Lung (tissue), 12 donors: Measurements from ENCODE around the gene CBLN4. TPM values are rescaled to one million over a fixed set of nuclear protein-coding genes. Genes with fewer than 3 reads are reported as not detected.

Source experiments
- ATAC-seq: fragments of 200-7000 bp; cut with Tn5 transposase; one replicate; pipeline ENCODE4 v1.9.1; 2020; ENCODE audit warnings: moderate number of reproducible peaks; ENCODE audit not compliant: insufficient read depth, low FRiP score
- DNase-seq, 3 donors: peaks; one replicate each; pipeline ENCODE4 v3.0.0-alpha.2; 2013 to 2017
- H3K27ac ChIP-seq, 2 donors: one replicate each; pipeline ENCODE4 v1.5.1; 2013; ENCODE audit warnings: mild to moderate bottlenecking in 2 of 2, moderate library complexity in 2 of 2, control low read depth in 1 of 2, inconsistent platforms in 1 of 2, low read depth in 1 of 2, low read length in 1 of 2
- H3K27me3 ChIP-seq, 3 donors: one replicate each; pipeline ENCODE4 v1.5.1; 2013; ENCODE audit warnings: low read length in 2 of 3; ENCODE audit not compliant: control insufficient read depth in 3 of 3, insufficient read depth in 3 of 3
- H3K36me3 ChIP-seq, 4 donors: one replicate each; pipeline ENCODE4 v1.5.1; 2013; ENCODE audit warnings: low read length in 4 of 4, mild to moderate bottlenecking in 1 of 4, moderate library complexity in 1 of 4; ENCODE audit not compliant: control insufficient read depth in 4 of 4, insufficient read depth in 4 of 4
- H3K4me1 ChIP-seq, 5 donors: one replicate each; pipeline ENCODE4 v1.5.1; 2013; ENCODE audit warnings: low read length in 5 of 5, mild to moderate bottlenecking in 2 of 5, moderate library complexity in 1 of 5; ENCODE audit not compliant: control insufficient read depth in 5 of 5, insufficient read depth in 5 of 5
- H3K4me3 ChIP-seq: one replicate; pipeline ENCODE4 v1.5.1; 2013; ENCODE audit warnings: mild to moderate bottlenecking, control low read depth, moderate library complexity
- H3K9ac ChIP-seq, 2 donors: one replicate each; pipeline ENCODE4 v1.5.1; 2013; ENCODE audit warnings: low read length in 2 of 2, control low read depth in 1 of 2; ENCODE audit not compliant: insufficient read depth in 1 of 2
- H3K9me3 ChIP-seq, 4 donors: one replicate each; pipeline ENCODE4 v1.5.1; 2013; ENCODE audit warnings: low read length in 3 of 4, mild to moderate bottlenecking in 1 of 4, moderate library complexity in 1 of 4; ENCODE audit not compliant: control insufficient read depth in 4 of 4, insufficient read depth in 3 of 4
- WGBS, 2 donors: extraction: QIAGEN DNeasy Blood & Tissue Kit; methylation state at CpG; one replicate each; pipeline ENCODE4 v1.1.7; 2013; 5-methylcytosine and 5-hydroxymethylcytosine counted together
- polyA plus RNA-seq, 2 donors: library from polyadenylated mRNA; stranded (reverse); fragments of 200-250 nt; gene quantifications; one replicate each; pipeline ENCODE4 v1.2.1, GENCODE V29; 2013
- total RNA-seq, 2 donors: library from RNA; depleted of rRNA in 1 of 2; stranded (reverse); fragments of >200 nt in 1 of 2; gene quantifications; one replicate each; pipeline ENCODE4 v1.2.1, GENCODE V29; 2014 to 2021
- TF ChIP-seq, protein P1 (sequence below): IDR thresholded peaks from 2 replicates; pipeline ENCODE4 v1.5.1; 2012; ENCODE audit warnings: mild to moderate bottlenecking; ENCODE audit errors: control extremely low read depth, extremely low read depth
- donor health status: control.
- donor health status: control.
- donor health status: Bipolar disorder and iron deficiency.
- donor health status: healthy.
- donor health status: DM: yes; HTN: yes; CAD: no.

Gene CBLN4
- total and polyA plus RNA-seq, 4 donors: 0.05 to 0.15 (median 0.09) TPM

DNA sequence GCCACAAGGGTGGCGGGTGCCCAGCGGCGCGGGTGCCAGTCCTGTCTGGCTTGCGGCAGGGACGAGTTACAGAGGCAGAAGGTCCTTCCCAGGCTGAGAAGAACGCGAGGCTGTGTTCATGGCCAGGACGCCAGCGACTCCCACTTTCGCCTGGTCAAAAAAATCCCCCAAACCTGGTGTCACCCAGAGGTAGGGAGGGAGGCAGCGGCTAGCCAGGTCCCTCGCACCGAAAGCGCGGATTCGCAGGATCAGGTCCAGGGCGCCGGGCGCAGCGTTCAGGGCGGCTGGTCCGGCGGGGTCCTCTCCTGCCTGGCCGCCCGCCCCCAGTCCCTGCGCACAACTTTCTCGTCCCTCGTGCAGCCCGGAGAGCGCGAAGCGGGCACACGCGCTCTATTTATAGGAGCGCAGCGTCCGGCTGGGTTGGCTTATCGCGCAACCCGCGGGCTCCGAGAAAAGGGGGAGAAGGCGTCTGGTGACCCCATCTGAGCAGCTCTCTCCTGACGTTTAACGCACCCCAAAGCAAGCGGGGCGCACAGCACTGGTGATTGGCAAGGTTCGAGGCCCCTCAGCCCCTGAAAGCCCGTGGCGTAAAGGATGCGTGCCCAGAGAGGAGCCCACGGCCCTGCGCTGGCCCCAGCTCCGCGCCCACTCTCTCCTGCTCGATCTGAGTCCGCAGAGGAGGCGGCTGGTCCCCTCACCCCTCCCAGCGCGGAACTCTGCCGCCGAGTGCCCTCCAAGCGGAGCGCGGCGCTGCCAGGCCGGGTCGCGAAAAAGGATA lies 519 bp downstream of the CBLN4 start:
- no peak for DNase-seq
- TF ChIP-seq, protein P1, sequence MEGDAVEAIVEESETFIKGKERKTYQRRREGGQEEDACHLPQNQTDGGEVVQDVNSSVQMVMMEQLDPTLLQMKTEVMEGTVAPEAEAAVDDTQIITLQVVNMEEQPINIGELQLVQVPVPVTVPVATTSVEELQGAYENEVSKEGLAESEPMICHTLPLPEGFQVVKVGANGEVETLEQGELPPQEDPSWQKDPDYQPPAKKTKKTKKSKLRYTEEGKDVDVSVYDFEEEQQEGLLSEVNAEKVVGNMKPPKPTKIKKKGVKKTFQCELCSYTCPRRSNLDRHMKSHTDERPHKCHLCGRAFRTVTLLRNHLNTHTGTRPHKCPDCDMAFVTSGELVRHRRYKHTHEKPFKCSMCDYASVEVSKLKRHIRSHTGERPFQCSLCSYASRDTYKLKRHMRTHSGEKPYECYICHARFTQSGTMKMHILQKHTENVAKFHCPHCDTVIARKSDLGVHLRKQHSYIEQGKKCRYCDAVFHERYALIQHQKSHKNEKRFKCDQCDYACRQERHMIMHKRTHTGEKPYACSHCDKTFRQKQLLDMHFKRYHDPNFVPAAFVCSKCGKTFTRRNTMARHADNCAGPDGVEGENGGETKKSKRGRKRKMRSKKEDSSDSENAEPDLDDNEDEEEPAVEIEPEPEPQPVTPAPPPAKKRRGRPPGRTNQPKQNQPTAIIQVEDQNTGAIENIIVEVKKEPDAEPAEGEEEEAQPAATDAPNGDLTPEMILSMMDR: no peak
- no peak overlapping the region for H3K27ac ChIP-seq
- H3K9ac ChIP-seq: no peak overlapping the region
- no peaks in the 10 kb centered on the region for H3K36me3 ChIP-seq
- H3K4me3 ChIP-seq: no peak overlapping the region
- no peak for ATAC-seq
- H3K9me3 ChIP-seq: peaks cover 0 to 16% (median 0%) of the 10 kb centered on the region in 4 donors
- H3K27me3 ChIP-seq: peaks cover 16 to 72% (median 70%) of the 10 kb centered on the region in 3 donors
- peaks cover 0 to 26% (median 6%) of the 10 kb centered on the region in 5 donors for H3K4me1 ChIP-seq
- 5 to 6% methylated on average over 69 to 70 of the region's 70 CpGs for WGBS, 2 donors

DNA sequence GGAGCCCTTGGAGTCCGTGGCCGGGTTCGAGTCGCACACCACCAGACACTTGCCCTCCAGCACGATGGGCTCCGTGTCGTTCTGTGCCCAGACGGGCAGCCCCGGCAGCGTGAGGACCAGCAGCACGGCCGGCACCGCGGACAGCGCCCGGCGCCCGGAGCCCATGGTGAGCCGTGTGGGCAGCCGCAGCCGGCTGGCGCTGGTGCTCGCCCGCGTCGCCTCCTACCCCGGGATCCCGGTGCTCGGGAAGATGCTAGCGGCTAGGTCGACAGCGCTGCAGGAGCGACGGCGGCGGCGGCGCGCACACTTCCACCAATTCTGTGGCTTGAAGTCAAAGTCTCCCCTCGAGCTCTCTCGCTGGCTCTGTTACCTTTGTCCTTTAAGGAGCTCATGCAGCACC lies 1.3 kb downstream of the CBLN4 start:
- Histone ChIP-seq H3K9me3 (peaks cover 0 to 16% (median 0%) of the 10 kb centered on the region in 4 donors), H3K4me1 (peaks cover 0 to 26% (median 6%) of the 10 kb centered on the region in 5 donors), H3K27ac (no peak overlapping the region), H3K9ac (no peak overlapping the region), H3K36me3 (no peaks in the 10 kb centered on the region), H3K4me3 (no peak overlapping the region), H3K27me3 (peaks cover 16 to 74% (median 72%) of the 10 kb centered on the region in 3 donors)
- WGBS, 2 donors: 0 to 4% methylated on average over 32 to 41 of the region's 41 CpGs
- ATAC-seq (peak; percentile 73), DNase-seq (peak; percentile 44 to 77 (median 67))
- TF ChIP-seq, protein P1: no peak

- H3K4me3 ChIP-seq: no peak overlapping the region
- peak; percentile 60 for ATAC-seq
- no peak overlapping the region for H3K9ac ChIP-seq
- no peak overlapping the region for H3K27ac ChIP-seq
- H3K4me1 ChIP-seq: peaks cover 0 to 26% (median 6%) of the 10 kb centered on the region in 5 donors
- 5 to 6% methylated on average over 38 of the region's 38 CpGs for WGBS, 2 donors
- no peaks in the 10 kb centered on the region for H3K36me3 ChIP-seq
- peaks cover 0 to 15% (median 0%) of the 10 kb centered on the region in 4 donors for H3K9me3 ChIP-seq
- TF ChIP-seq, protein P1: no peak
- H3K27me3 ChIP-seq: peaks cover 16 to 70% (median 70%) of the 10 kb centered on the region in 3 donors
- peak in 1 of 3 donors; percentile 46 for DNase-seq
These were observed 2.2 kb downstream of the CBLN4 start for GRCh38 chr20:56002908-56003800.
